GM12878 (cell line): ENCODE data around the gene NME5.

Experiments used
- CTCF ChIP-seq, 3 experiments: IDR thresholded peaks in 2 of 3; conservative IDR thresholded peaks in 1 of 3; 2 replicates each; pipeline ENCODE4 v1.5.1; 2011; ENCODE audit warnings: low read depth in 3 of 3, low read length in 3 of 3, mild to moderate bottlenecking in 3 of 3, control low read depth in 2 of 3, moderate library complexity in 2 of 3, inconsistent platforms in 1 of 3, mixed read lengths in 1 of 3; ENCODE audit not compliant: control insufficient read depth in 2 of 3, insufficient read depth in 1 of 3; ENCODE audit errors: extremely low read depth in 1 of 3
- RAD21 ChIP-seq: IDR thresholded peaks from 2 replicates; pipeline ENCODE4 v1.6.1; 2011; ENCODE audit warnings: mild to moderate bottlenecking, low read depth, low read length, moderate library complexity; ENCODE audit not compliant: insufficient read depth
- SMAD1 ChIP-seq: fragments of 450-650 bp; IDR thresholded peaks from 2 replicates; pipeline ENCODE4 v1.6.1; 2018; ENCODE audit warnings: mild to moderate bottlenecking, low read depth; ENCODE audit not compliant: partially characterized antibody

- no peak for TF ChIP-seq CTCF (IDR thresholded peaks at IDR 0.05 in 2 of 3, conservative IDR thresholded peaks at IDR 0.05 in 1 of 3; ENCODE audit: control insufficient read depth in 2 of 3, extremely low read depth in 1 of 3, insufficient read depth in 1 of 3, low read depth in 3 of 3, low read length in 3 of 3)
- no peak for TF ChIP-seq RAD21
- TF ChIP-seq SMAD1, result no peak
Measured at GRCh38 chr5:138091685-138092084, 47.5 kb downstream of the NME5 start.
